Trophoblast cell (in vitro differentiated cells and primary cell): ENCODE measurements around the gene KCNQ1.
A peak's percentile ranks its signal among the peaks of the same experiment; 100 is the strongest.

ENCODE experiments used
- DNase-seq, 2 donors: peaks; one replicate each; pipeline ENCODE4 v3.0.0-alpha.2; 2016
- H2AFZ ChIP-seq: 2 replicates; pipeline ENCODE4 v1.6.1; 2013; ENCODE audit warnings: low read length, moderate library complexity, mild to moderate bottlenecking; ENCODE audit not compliant: insufficient read depth, poor library complexity
- H2AK5ac ChIP-seq: 2 replicates; pipeline ENCODE4 v1.6.1; 2013; ENCODE audit warnings: mild to moderate bottlenecking, low read length
- H2BK120ac ChIP-seq: 2 replicates; pipeline ENCODE4 v1.6.1; 2013; ENCODE audit warnings: low read length, mild to moderate bottlenecking, moderate library complexity; ENCODE audit not compliant: insufficient read depth, poor library complexity
- H2BK12ac ChIP-seq: 2 replicates; pipeline ENCODE4 v1.6.1; 2013; ENCODE audit warnings: mild to moderate bottlenecking, low read length, moderate library complexity
- H2BK5ac ChIP-seq: 2 replicates; pipeline ENCODE4 v1.6.1; 2013; ENCODE audit warnings: low read length, low read depth, moderate library complexity, mild to moderate bottlenecking; ENCODE audit not compliant: poor library complexity
- H3K14ac ChIP-seq: 2 replicates; pipeline ENCODE4 v1.6.1; 2013; ENCODE audit warnings: mild to moderate bottlenecking, low read length
- H3K18ac ChIP-seq: 2 replicates; pipeline ENCODE4 v1.6.1; 2013; ENCODE audit warnings: mild to moderate bottlenecking, low read length
- H3K23ac ChIP-seq: 2 replicates; pipeline ENCODE4 v1.6.1; 2013; ENCODE audit warnings: low read length
- H3K27ac ChIP-seq: 2 replicates; pipeline ENCODE4 v1.5.1; 2013; ENCODE audit warnings: low read depth, mild to moderate bottlenecking, inconsistent platforms, low read length, moderate library complexity
- H3K27me3 ChIP-seq: 2 replicates; pipeline ENCODE4 v1.6.1; 2013; ENCODE audit warnings: inconsistent platforms, mild to moderate bottlenecking, low read length, moderate library complexity; ENCODE audit not compliant: insufficient read depth
- H3K36me3 ChIP-seq, 2 experiments: 1 replicate in 1 of 2; 2 replicates in 1 of 2; pipeline ENCODE4 v1.6.1; 2013; ENCODE audit warnings: low read length in 2 of 2, mild to moderate bottlenecking in 2 of 2, moderate library complexity in 1 of 2; ENCODE audit not compliant: insufficient read depth in 2 of 2, control insufficient read depth in 1 of 2
- H3K4ac ChIP-seq: 2 replicates; pipeline ENCODE4 v1.6.1; 2013; ENCODE audit warnings: low read depth, mild to moderate bottlenecking, low read length, moderate library complexity
- H3K4me1 ChIP-seq, 2 experiments: 1 replicate in 1 of 2; 2 replicates in 1 of 2; pipeline ENCODE4 v1.6.1; 2013; ENCODE audit warnings: low read length in 2 of 2, mild to moderate bottlenecking in 2 of 2, moderate library complexity in 1 of 2; ENCODE audit not compliant: insufficient read depth in 2 of 2, control insufficient read depth in 1 of 2
- H3K4me2 ChIP-seq: 2 replicates; pipeline ENCODE4 v1.6.1; 2013; ENCODE audit warnings: inconsistent platforms, mild to moderate bottlenecking, low read length, moderate library complexity
- H3K4me3 ChIP-seq: 2 replicates; pipeline ENCODE4 v1.5.1; 2013; ENCODE audit warnings: mild to moderate bottlenecking, low read depth, low read length, inconsistent platforms
- H3K79me1 ChIP-seq: one replicate; pipeline ENCODE4 v1.6.1; 2013; ENCODE audit warnings: low read length
- H3K79me2 ChIP-seq: 2 replicates; pipeline ENCODE4 v1.6.1; 2013; ENCODE audit warnings: low read length, mild to moderate bottlenecking; ENCODE audit not compliant: control insufficient read depth, insufficient read depth, poor library complexity
- H3K9ac ChIP-seq: 2 replicates; pipeline ENCODE4 v1.6.1; 2013; ENCODE audit warnings: mild to moderate bottlenecking, low read length
- H3K9me3 ChIP-seq: 2 replicates; pipeline ENCODE4 v1.6.1; 2013; ENCODE audit warnings: low read depth, mild to moderate bottlenecking, control low read depth, inconsistent platforms, low read length; ENCODE audit not compliant: insufficient read depth
- H4K12ac ChIP-seq: 2 replicates; pipeline ENCODE4 v1.6.1; 2013; ENCODE audit warnings: low read depth, mild to moderate bottlenecking, low read length, moderate library complexity
- H4K8ac ChIP-seq: 2 replicates; pipeline ENCODE4 v1.6.1; 2013; ENCODE audit warnings: low read depth, mild to moderate bottlenecking, low read length, moderate library complexity
- H4K91ac ChIP-seq: one replicate; pipeline ENCODE4 v1.6.1; 2013; ENCODE audit warnings: low read depth, mild to moderate bottlenecking, low read length, moderate library complexity
- WGBS: extraction: QIAGEN DNeasy Blood & Tissue Kit; methylation state at CpG from one replicate; pipeline ENCODE4 v1.1.7; 2013; ENCODE audit warnings: missing lambda C conversion rate; ENCODE audit not compliant: insufficient read length, insufficient coverage; ENCODE audit errors: extremely low coverage; 5-methylcytosine and 5-hydroxymethylcytosine counted together

The KCNQ1 gene

GRCh38 chr11:2563213-2564007 is 118.6 kb downstream of the KCNQ1 start:
- Histone ChIP-seq H2BK120ac (no peak overlapping the region), H3K9ac (no peak overlapping the region), H3K36me3 (no peaks in the 10 kb centered on the region), H3K4me1 (no peaks in the 10 kb centered on the region), H3K4ac (no peak overlapping the region), H4K91ac (no peak overlapping the region), H3K14ac (no peak overlapping the region), H3K23ac (no peak overlapping the region), H2AK5ac (no peak overlapping the region), H3K4me3 (no peak overlapping the region), H3K79me2 (no peaks in the 10 kb centered on the region), H4K8ac (no peak overlapping the region), H3K27me3 (no peaks in the 10 kb centered on the region), H2BK12ac (no peak overlapping the region), H3K27ac (no peak overlapping the region), H3K79me1 (no peaks in the 10 kb centered on the region), H2AFZ (no peak overlapping the region), H2BK5ac (no peak overlapping the region), H4K12ac (no peak overlapping the region), H3K9me3 (no peaks in the 10 kb centered on the region), H3K18ac (no peak overlapping the region), H3K4me2 (no peak overlapping the region)
- no CpG with 5 or more reads among the region's 28 CpGs for WGBS
- peak; percentile 73 to 87 for DNase-seq

GRCh38 chr11:2564008-2564530 is 119.3 kb downstream of the KCNQ1 start:
- no peak overlapping the region for H3K9ac ChIP-seq
- H3K4me1 ChIP-seq = no peaks in the 10 kb centered on the region
- no peak overlapping the region for H3K4me3 ChIP-seq
- H3K27ac ChIP-seq = no peak overlapping the region
- H2AK5ac ChIP-seq = no peak overlapping the region
- H3K18ac ChIP-seq = no peak overlapping the region
- H2AFZ ChIP-seq = no peak overlapping the region
- no peak overlapping the region for H3K23ac ChIP-seq
- H3K79me1 ChIP-seq = no peaks in the 10 kb centered on the region
- no peak overlapping the region for H3K4me2 ChIP-seq
- H3K4ac ChIP-seq = no peak overlapping the region
- no peaks in the 10 kb centered on the region for H3K79me2 ChIP-seq
- no peak overlapping the region for H2BK120ac ChIP-seq
- H3K14ac ChIP-seq = no peak overlapping the region
- H4K8ac ChIP-seq = no peak overlapping the region
- no peaks in the 10 kb centered on the region for H3K9me3 ChIP-seq
- DNase-seq = peak in 1 of 2 donors; percentile 90
- H2BK12ac ChIP-seq = no peak overlapping the region
- no peak overlapping the region for H4K91ac ChIP-seq
- no peak overlapping the region for H4K12ac ChIP-seq
- no peaks in the 10 kb centered on the region for H3K36me3 ChIP-seq
- no CpG with 5 or more reads among the region's 14 CpGs for WGBS
- H2BK5ac ChIP-seq = no peak overlapping the region
- no peaks in the 10 kb centered on the region for H3K27me3 ChIP-seq

- Histone ChIP-seq H2AK5ac (no peak overlapping the region), H2BK120ac (no peak overlapping the region), H3K79me1 (no peaks in the 10 kb centered on the region), H4K12ac (no peak overlapping the region), H3K14ac (no peak overlapping the region), H3K4me3 (no peak overlapping the region), H3K4me1 (no peaks in the 10 kb centered on the region), H3K36me3 (no peaks in the 10 kb centered on the region), H3K79me2 (no peaks in the 10 kb centered on the region), H3K18ac (no peak overlapping the region), H3K4me2 (no peak overlapping the region), H4K91ac (no peak overlapping the region), H3K4ac (no peak overlapping the region), H3K27me3 (no peaks in the 10 kb centered on the region), H2BK12ac (no peak overlapping the region), H2BK5ac (no peak overlapping the region), H3K27ac (no peak overlapping the region), H3K23ac (no peak overlapping the region), H2AFZ (no peak overlapping the region), H3K9ac (no peak overlapping the region), H4K8ac (no peak overlapping the region), H3K9me3 (no peaks in the 10 kb centered on the region)
- no CpG with 5 or more reads among the region's 16 CpGs for WGBS
- DNase-seq = peak in 1 of 2 donors; percentile 22
Measured at GRCh38 chr11:2564588-2565425, 120.0 kb downstream of the KCNQ1 start.

GRCh38 chr11:2565447-2566222 is 120.8 kb downstream of the KCNQ1 start:
- H2BK5ac ChIP-seq = no peak overlapping the region
- no peak overlapping the region for H3K27ac ChIP-seq
- H3K36me3 ChIP-seq = no peaks in the 10 kb centered on the region
- H4K8ac ChIP-seq = no peak overlapping the region
- no peak overlapping the region for H2AFZ ChIP-seq
- no peaks in the 10 kb centered on the region for H3K27me3 ChIP-seq
- no peak overlapping the region for H3K23ac ChIP-seq
- H3K4ac ChIP-seq = no peak overlapping the region
- no peak overlapping the region for H3K18ac ChIP-seq
- no peak overlapping the region for H4K91ac ChIP-seq
- WGBS = no CpG with 5 or more reads among the region's 13 CpGs
- no peak overlapping the region for H3K9ac ChIP-seq
- H3K79me2 ChIP-seq = no peaks in the 10 kb centered on the region
- H2BK120ac ChIP-seq = no peak overlapping the region
- no peak overlapping the region for H2BK12ac ChIP-seq
- no peak overlapping the region for H3K14ac ChIP-seq
- H3K4me3 ChIP-seq = no peak overlapping the region
- no peak overlapping the region for H3K4me2 ChIP-seq
- peak in 1 of 2 donors; percentile 4 for DNase-seq
- no peaks in the 10 kb centered on the region for H3K79me1 ChIP-seq
- H2AK5ac ChIP-seq = no peak overlapping the region
- no peak overlapping the region for H4K12ac ChIP-seq
- no peaks in the 10 kb centered on the region for H3K4me1 ChIP-seq
- H3K9me3 ChIP-seq = peaks cover 4% of the 10 kb centered on the region
